GM23248 (cell line): ENCODE measurements around the gene ASS1.

Experiments used
- EZH2 ChIP-seq: fragments of 200-600 bp; sonication (generic); IDR thresholded peaks from 2 replicates; pipeline ENCODE4 v1.6.1; 2018; ENCODE audit warnings: antibody characterized with exemption, mild to moderate bottlenecking; ENCODE audit not compliant: insufficient read depth, poor library complexity, severe bottlenecking
- EZH2phosphoT487 ChIP-seq: fragments of 200-600 bp; sonication (generic); IDR thresholded peaks from 2 replicates; pipeline ENCODE4 v1.6.1; 2018; ENCODE audit warnings: antibody characterized with exemption, moderate library complexity, mild to moderate bottlenecking, low read depth; ENCODE audit not compliant: insufficient read depth

GRCh38 chr9:130461731-130462130 lies 17.0 kb downstream of the ASS1 start:
- TF ChIP-seq EZH2phosphoT487 (no peak), EZH2 (no peak)
